GM21825 (cell line): Measurements from ENCODE around the gene FABP2.
"Not testable (repeated sequence)": the region's sequence is repeated elsewhere in the genome, so short reads cannot be mapped to it uniquely, and the experiment has no call there.

Experiments
- ATAC-seq: cut with Tn5 transposase; IDR thresholded peaks from one replicate; pipeline ENCODE4 v1.9.1; 2021; ENCODE audit warnings: mild to moderate bottlenecking, moderate library complexity; ENCODE audit not compliant: unreplicated experiment

Gene FABP2

DNA sequence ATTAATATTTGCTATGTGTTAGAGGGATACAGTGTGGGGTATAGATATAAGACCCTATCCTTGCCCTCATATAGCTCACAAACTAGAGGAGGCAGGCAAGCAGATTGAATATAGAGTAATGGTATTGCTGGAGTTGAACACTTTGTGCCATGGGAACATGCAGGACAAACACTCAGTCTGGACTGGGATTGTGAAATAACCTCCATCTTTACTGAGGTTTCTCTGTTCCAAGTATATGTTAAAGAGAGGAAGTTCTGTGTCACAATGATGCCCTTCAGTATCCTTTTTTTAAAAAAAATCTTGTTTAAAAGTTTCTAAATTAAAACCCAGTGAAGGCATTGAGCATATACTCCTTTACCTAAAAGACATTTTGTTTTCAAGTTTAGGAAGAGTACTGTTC, 8.7 kb downstream of the FABP2 start:
- no peak for ATAC-seq

DNA sequence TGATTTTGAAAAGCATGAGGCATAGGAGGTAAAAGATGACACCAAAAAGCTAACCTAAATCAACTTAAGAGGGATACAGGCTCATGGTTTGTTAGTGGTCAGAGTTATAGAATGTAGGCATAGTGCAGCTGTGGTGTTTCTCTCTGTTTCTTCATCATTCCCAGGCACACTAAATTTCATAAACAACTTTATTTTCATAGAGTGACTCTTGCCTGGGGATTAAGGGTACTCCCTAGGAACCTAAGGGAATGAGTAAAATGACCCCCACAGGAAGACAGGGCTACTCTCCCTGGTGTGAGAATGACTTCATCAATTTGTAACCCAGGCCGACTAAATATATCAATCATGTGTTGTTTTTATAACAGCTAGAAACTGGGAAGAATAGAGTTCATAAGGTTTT, 11.1 kb downstream of the FABP2 start:
- no peak for ATAC-seq

DNA sequence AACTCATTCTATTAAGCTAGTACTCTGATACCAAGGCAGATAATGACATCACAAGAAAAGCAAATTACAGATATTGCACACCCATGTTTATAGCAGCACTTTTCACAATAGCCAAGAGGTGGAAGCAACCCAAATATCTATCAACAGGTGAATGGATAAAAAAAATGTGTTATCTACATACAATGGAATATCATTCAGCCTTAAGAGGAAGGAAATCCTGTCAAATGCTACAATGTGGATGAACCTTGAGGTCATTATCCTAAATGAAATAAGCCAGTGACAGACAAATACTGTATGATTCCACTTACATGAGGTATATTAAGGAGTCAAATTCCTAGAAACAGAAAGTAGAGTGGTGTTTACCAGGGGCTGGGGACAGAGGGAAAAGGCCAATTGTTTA, 14.3 kb downstream of the FABP2 start:
- no peak for ATAC-seq

DNA sequence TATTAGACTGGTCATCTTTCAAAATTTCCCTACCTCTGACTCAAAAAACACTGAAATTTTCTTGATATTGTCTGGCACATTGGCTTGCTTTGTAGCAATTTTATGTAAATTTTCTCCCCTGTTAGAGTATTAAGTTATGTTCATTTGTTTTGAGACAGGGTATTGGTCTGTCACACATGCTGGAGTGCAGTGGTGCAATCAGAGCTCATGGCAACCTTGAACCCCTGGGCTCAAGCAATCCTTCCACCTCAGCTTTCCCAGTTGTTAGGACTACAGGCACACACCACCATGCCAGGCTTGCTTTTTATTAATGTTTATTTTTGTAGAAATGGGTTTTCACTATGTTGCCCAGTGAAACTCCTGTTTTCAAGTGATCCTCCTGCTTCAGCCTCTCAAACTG, 17.5 kb downstream of the FABP2 start:
- no peak for ATAC-seq

DNA sequence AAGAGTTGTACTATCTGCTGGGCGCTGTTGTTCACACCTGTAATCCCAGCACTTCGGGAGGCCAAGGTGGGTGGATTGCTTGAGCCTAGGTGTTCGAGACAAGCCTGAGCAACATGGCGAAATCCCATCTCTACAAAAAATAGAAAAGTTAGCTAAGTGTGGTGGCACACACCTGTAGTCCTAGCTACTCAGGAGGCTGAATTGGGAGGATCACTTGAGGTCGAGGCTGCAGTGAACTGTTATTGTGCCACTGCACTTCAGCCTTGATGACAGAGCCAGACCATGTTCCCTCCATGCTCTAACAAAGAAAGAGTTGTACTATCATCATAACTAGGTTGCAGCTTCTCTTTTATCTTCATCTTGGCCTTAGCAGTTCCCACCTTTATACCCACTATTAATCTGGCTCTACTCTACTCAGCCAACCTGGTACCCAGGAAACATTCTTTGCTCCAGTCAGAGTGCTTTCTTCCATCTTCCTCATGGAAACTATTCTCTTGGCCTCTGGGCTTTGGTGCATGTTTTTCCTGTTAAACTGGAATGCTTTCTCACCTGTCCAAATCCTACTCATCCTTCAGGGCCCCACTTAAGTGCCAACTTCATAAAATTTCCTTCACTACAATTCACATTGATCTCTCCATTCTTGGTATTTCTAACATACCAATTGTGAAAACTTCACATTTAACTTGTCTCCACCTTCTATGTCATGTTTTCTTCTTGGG, 18.2 kb downstream of the FABP2 start:
- ATAC-seq = no peak

DNA sequence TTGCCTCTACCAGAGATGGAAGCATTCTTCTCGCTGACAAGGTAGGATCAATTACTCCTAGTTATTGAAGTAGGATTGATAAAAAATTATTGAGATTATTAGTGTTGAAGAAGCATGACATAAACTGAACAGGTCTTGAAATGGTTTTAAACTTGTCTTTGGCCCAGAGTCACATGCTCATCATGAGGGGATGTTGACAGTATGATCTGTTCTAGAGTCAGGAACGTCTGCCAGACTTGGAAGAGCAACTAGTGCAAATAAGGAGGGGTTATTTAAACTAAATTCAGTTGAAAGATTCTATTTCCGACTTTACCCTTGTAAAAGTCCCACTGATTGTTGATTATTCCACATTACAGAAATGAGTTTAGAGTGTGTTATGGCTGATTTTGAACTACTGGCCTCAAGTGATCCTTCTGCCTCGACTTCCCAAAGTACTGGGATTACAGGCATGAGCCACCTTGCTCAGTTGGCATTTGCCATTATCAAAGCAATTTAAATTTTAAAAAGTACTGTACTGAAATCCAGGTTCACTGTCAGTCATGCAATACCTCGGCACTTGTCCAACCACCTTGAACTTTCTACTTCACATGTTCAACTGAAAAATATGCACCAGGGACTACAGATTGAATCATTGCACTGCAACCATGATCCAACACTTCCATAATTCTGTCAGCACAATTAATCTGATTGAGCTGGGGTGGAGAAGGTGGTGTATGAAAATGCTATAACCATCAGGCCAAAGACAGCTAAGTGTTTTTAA, 19.7 kb downstream of the FABP2 start:
- no peak for ATAC-seq

DNA sequence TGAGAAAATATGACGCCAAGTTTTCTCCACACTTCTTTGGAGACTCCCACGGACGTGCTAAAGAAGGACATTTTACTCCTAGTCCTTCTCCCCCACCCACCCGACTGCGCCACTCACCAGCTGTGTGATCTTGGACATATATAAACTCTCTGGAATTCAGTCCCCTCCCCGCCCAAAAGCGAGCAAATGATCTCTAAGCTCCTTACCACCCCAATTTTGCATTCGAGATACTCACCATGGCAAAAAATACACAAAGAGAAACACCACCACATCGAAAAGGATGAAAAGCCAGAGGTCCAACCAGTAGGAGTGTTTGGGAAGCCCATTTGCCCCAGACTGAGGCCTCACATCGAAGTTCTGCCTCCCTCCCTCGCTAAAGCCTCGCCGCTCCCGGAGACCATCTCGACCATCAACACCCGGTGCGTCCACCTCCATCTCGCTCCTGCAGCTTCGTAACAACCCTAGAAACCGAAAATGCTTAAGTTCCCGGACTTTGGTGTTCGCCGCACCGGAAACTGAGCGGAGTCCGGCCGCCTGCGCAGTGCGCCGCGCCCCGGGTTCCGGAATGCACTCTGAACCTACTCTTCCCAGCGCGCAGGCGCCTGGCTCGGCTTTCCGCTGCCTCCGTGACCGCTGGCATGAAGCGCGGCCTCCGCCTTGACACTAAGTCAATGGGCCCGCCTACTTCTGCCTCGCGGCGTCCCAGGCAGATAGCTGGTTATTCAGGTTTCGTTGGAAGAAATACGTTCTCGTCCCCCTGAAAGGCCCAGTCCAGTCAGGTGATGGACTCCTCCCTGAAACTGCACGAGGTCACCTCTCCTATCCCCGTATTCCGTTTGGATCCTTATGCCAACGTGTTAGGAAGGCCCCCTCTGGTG, 21.6 kb downstream of the FABP2 start:
- peak; percentile 97 for ATAC-seq

DNA sequence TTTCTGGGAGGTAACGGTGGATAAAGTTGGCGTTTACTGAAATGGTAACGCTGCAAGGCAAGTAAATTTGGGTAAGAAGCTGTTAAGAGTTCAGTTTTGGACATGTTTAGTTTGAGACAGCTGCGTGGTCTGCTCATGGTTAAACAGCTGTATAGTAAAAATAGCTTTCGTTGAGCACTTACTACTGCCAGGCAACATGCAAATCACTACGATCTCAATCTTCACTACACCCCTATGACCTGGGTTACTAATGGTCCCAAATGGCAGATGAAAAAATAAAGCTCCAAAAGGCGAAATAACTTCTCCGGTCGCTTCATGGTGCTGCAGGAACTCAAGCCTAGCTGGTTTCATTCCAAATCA, 22.2 kb downstream of the FABP2 start:
- ATAC-seq = peak; percentile 48

DNA sequence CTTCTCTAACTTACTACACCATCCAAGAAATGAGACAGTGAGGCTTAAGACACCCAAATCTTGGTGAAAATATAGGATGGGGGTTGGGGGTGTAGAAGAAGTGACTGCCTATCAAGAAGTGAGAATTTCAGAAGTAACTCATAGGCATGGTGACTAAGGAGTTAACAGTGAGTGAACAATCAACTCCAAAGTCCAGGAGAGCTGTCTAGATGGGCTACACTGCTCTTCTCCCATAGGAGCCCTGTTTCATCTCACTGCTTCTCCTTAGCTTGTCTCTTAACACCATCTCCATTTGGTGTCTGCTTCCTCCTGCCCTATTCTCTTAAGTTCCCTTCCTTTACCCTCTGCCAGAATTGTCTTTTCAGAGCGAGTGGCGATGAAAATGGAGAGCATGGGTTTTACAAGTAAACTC, 22.7 kb downstream of the FABP2 start:
- no peak for ATAC-seq

DNA sequence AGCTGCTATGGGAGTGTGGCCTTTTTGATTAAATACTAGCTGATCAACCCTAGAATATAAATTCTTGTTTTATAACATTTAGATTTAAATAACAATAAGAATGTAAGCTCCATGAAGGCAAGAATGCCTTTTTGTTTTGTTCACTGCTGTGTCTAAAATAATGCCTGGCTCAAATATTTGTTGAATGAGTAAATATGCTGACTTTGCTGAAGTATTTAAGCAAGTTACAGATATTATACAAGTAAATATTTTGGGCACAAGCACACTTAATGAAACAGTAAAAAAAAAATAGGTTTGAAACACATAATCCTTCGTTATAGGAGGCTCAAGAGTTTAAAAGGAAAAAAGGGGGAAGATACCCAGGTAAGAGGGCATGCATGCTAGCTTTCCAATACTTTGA, 24.1 kb downstream of the FABP2 start:
- ATAC-seq = no peak

DNA sequence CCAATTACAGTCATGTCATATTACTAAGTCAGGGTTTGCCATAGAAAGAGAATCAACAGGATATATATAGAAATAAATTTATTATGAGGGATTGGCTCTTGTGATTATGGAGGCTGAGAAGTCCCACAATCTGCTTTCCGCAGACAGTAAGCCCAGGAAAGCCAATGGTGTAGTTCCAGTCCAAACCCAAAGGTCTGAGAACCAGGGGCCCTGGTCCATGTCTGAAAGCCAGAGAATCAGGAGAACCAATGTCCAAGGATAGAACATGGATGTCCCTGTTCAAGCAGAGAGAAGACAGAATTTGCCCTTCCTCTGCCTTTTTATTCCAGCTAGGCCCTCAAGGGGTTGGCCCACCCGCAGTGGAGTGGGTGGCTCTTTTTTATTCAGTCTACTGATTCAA, 25.6 kb downstream of the FABP2 start:
- ATAC-seq = no peak

DNA sequence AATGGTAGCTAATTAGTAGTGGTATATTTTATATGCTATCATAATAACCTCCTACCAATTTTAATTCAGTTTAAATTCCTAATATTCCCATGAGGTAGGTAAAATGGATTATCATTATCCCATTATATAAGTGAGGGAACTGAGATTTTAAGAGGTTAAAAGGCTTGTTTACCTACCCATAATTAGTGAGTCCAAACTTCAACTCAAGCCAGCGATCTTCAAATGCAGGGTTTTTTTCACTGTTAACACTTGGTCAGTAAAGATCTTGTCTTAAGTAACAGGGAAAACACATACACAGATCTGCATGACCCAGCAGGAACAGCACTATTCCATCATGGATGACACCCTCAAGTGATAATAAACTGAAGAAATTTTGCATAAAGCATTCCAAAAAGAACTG, 31.3 kb downstream of the FABP2 start:
- ATAC-seq = no peak

DNA sequence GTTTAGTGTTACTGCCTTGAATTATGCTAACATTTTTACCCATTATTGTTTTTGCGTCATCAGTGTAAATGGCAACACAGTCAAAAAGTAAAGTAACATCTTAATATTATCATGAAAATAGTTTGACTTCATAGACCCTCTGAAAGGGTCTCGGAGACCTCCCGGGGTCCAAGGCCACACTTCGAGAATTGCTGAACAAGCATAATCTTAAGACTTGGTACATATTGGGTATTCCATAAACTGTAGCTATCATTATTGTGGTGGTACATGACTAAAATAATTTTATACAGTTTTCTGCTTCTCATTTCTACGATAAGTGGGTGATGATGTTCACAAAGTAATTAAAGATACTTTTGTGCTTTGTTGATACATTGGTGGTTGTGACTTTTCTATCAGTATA, 32.6 kb downstream of the FABP2 start:
- no peak for ATAC-seq

DNA sequence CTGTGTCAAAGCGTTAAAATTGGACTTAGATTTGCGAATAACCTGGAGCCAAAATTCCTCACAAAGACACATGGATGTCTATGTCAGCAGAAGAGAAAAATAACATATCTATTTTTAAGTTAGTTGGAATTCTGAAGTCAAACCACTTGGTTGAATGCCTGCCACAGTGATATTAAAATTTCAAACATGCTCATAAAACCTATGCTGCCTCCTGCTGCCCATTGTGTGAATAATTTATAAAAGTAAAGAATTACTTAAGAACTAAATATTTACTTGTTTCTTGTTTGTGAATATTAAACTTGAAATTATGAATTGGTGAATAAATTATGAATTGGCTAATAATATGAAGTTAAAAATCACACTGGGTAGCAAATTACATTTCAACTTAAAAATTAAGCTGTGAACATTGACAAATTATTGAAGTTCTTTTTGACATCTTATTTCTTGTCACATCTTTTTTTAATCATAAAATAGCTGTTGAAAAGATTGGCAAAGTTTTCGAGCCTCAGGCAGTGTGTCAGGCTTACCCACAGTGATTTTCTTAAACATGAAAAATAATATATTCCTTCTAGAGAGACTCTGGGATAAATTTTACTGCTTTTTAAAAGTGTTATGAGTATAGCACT, 35.4 kb downstream of the FABP2 start:
- no peak for ATAC-seq

DNA sequence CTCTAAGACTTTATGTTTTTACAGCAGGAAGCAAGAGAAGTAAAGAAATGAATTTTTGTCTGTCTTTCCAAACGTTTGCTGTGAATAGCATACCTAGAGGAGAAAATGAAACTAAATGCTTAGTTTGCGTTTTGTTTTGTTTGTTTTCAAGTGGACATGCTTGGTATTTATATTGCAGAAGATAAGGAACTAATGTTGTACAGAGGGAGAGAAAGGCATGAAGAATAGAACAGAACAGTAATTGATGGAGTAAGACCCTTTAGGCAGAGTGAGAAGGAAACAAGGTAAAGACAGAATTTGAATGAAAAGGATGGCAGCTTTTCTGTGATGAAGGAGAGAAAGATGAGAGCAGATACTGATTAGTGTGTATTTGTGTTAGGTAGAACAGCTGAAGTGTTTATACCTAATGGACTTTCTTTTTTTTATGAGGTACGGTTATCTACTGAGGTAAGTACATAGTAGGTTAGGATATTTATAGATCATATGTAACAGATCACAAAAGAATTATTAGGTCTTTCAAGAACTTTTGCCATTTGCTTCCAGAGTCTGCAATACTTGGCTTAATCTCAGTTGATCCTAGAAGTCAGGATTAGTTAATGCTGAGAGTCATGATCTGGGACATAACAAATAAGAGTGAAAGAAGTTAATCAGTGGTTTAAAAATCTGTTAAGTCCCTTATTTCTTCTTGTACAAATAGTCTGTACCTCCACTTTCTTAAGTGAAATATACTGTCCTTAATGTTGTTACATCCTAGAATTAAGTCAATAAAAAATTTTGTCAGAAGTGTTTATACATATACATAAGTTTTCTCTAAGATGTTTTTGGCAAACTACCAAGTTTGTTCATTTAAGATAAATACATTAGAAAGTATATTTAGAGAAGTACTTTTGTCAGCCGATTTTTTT, 36.8 kb downstream of the FABP2 start:
- ATAC-seq = no peak

DNA sequence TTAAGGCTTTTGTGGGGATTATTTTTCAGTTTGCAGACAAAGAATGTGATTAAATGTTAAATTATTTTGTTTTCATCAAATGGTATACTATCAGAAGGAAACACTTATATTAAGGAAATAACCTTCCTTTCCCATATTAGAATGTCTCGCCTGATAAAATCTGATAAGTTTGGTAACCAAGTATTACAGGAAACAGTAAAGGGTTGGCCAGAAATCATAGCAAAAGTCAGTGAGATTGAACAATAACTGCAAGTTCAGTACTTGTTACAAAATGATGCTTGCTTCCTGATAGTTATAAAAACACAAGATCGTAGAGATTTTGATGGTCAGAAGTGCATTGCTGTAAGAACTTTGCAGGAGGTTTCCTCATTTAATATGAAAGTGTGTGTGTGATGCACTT, 40.5 kb downstream of the FABP2 start:
- no peak for ATAC-seq

DNA sequence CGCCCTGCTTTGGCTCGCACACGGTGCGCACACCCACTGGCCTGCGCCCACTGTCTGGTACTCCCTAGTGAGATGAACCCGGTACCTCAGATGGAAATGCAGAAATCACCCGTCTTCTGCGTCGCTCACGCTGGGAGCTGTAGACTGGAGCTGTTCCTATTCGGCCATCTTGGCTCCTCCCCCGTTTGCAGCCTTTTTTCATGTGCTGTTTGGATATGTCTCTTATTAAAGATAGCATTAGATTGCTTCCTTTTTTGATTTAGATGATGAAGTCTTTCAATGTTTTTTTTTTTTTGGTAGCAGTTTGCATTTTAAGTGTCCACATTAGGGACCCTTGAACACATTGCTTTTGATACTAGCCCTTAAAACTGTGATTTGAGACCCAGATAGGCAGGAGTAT, 42.0 kb downstream of the FABP2 start:
- not testable (repeated sequence) for ATAC-seq

DNA sequence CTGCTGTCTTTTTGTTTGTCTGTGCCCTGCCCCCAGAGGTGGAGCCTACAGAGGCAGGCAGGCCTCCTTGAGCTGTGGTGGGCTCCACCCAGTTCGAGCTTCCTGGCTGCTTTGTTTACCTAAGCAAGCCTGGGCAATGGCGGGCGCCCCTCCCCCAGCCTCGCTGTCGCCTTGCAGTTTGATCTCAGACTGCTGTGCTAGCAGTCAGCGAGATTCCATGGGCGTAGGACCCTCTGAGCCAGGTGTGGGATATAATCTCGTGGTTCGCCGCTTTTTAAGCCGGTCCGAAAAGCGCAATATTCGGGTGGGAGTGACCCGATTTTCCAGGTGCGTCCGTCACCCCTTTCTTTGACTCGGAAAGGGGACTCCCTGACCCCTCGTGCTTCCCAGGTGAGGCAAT, 42.4 kb downstream of the FABP2 start:
- ATAC-seq = not testable (repeated sequence)

DNA sequence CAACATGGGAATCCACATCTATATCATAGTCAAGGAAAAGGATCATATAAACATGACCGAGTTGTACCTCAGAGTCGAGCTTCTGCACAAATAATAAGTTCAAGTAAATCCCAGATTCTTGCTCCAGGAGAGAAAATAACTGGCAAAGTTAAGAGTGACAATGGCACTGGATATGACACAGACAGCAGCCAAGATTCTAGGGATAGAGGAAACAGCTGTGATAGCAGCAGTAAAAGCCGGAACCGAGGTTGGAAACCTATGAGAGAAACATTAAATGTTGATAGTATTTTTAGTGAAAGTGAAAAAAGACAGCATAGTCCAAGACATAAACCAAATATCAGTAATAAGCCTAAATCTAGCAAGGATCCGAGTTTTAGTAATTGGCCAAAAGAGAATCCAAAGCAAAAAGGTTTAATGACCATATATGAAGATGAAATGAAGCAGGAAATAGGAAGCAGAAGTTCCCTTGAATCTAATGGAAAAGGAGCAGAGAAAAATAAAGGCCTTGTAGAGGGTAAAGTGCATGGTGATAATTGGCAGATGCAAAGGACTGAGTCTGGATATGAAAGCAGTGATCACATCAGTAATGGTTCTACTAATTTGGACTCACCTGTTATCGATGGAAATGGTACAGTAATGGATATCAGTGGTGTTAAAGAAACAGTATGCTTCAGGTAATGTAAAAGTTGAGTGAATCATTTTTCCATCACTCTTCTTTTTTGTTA, 50.4 kb downstream of the FABP2 start:
- no peak for ATAC-seq

DNA sequence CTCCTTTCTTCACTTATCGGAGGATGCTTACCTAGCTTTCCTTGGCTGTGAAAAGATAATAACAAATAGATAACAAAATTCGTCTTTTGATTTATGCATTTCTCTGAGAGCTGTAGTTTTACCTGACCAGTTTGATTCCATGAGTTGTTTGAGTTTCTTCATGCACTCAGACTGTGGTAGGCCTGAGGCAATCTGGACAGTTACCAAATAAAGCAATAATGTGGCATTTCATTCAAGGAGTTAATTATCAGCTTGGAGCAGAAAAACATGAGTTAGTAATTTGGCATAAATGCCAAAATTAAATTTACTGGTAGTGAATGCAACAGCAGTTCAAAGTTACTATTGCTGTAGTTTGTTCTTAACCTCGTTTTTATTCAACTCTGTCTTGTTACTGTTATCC, 53.5 kb downstream of the FABP2 start:
- no peak for ATAC-seq
